Upper lobe of left lung (tissue), 4 donors: ENCODE measurements around the gene HSPB6.

ENCODE experiments used
- POLR2AphosphoS5 ChIP-seq, 2 donors: sonication (generic); formaldehyde crosslinking; IDR thresholded peaks; one replicate each; pipeline ENCODE4 v1.5.1; 2017; ENCODE audit warnings: antibody characterized with exemption in 2 of 2
- TF ChIP-seq, protein P1 (sequence below), 6 experiments: fragments of 450-650 bp in 4 of 6; fragments of 200-600 bp in 2 of 6; sonication (generic) in 2 of 6; IDR thresholded peaks; one replicate each; pipeline ENCODE4 v1.5.1; 2016 to 2019; ENCODE audit warnings: antibody characterized with exemption in 6 of 6

DNA sequence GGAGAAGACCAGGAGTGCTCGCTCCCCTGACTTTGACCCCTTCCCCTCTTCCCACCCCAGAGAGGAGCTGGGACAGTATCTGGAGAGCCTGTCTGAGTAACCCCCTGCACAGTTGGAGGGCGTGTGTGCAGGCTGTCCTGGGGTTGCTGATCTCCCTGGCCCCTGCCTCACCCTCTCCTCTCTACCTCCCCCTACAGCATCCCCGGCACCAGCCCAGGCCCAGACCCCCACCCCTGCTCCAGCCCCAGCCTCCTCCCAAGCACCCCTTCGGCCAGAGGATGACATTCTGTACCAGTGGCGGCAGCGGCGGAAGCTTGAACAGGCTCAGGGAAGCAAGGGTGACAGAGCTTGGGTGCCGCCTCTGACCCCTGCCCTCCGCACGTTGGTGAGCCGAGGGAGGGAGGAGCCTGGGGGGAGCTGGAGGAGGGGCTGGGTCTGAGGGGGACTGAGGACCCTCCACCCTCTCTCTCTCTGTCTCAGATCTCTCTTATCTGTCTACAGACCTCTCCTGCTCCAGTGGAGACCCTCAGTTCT, 9.8 kb upstream of the HSPB6 start:
- TF ChIP-seq, protein P1, sequence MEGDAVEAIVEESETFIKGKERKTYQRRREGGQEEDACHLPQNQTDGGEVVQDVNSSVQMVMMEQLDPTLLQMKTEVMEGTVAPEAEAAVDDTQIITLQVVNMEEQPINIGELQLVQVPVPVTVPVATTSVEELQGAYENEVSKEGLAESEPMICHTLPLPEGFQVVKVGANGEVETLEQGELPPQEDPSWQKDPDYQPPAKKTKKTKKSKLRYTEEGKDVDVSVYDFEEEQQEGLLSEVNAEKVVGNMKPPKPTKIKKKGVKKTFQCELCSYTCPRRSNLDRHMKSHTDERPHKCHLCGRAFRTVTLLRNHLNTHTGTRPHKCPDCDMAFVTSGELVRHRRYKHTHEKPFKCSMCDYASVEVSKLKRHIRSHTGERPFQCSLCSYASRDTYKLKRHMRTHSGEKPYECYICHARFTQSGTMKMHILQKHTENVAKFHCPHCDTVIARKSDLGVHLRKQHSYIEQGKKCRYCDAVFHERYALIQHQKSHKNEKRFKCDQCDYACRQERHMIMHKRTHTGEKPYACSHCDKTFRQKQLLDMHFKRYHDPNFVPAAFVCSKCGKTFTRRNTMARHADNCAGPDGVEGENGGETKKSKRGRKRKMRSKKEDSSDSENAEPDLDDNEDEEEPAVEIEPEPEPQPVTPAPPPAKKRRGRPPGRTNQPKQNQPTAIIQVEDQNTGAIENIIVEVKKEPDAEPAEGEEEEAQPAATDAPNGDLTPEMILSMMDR (IDR thresholded peaks at IDR 0.05): no peak
- TF ChIP-seq POLR2AphosphoS5 (IDR thresholded peaks at IDR 0.05): no peak
